Glomerular endothelial cell (primary cell): Measurements from ENCODE around the gene DAAM2. TPM values are rescaled to one million over a fixed set of nuclear protein-coding genes. Genes with fewer than 3 reads are reported as not detected.

Experiments
- DNase-seq: peaks from one replicate; pipeline ENCODE4 v3.0.0-alpha.2; 2011; ENCODE audit warnings: low read depth, low spot score; ENCODE audit errors: extremely low read depth
- total RNA-seq: library from RNA; depleted of rRNA; stranded (reverse); fragments of >200 nt; gene quantifications from 2 replicates; pipeline ENCODE4 v1.2.3, GENCODE V29; 2015

The DAAM2 gene
- total RNA-seq, 1 donor from 2014 or later = 1.2 TPM

DNA sequence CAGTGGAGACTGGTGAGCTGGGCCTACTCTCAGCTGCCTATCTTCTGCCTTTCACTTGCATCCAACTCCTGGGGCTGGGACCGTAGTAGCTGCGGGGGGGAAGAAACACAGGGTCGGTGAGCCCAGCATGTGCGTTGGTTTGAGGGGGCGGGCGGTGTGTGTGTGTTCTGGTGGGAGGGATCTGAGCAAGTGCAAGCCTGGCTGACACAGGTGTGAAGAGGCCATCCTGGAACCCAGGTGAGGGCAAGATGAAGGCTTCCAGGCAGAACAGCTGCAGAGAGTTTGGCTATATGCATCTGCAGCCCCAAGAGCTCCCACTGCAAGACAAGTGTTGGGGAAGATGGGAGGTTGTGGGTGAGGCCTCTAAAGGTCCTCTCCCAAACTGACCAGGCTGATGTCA is 111.5 kb downstream of the DAAM2 start:
- no peak for DNase-seq

GRCh38 chr6:39904946-39905639 is 112.9 kb downstream of the DAAM2 start:
- DNase-seq = no peak

DNA sequence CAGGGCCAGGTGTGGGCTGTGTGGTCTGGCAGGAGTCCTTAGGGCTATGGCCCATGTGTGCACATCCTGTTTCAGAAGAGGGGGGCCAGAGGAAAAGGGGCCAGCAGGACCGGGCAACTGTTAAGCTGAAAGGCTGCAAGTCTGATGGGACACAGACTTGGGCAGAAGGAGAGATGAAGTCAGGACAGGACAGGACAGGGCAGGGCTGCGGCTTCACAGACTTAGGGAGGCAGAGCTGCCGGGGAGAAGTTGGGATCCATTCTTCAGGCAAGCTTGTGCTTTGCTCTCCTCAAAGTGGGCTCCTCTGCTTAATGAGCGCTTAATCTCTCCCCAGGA is 113.4 kb downstream of the DAAM2 start:
- no peak for DNase-seq

DNA sequence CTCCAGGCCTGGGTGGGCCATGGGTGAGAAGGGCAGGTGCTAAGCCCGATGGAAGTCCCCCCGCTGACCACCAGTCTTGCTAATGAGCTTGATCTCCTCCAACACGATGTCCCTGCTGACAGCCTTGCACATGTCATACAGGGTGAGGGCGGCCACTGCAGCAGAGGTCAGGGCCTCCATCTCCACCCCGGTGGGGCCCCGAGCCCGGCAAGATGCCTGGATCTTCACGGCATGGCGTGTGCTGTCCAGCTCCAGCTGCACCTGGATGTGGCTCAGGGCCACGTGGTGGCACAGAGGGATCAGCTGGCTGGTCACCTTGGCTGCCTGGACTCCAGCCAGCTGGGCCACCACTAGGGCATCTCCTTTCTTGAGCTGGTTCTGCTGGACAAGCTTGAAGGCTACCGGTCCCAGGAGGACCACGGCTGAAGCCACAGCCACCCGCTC is 114.2 kb downstream of the DAAM2 start:
- DNase-seq = no peak

GRCh38 chr6:39907871-39908575 is 115.8 kb downstream of the DAAM2 start:
- no peak for DNase-seq

DNA sequence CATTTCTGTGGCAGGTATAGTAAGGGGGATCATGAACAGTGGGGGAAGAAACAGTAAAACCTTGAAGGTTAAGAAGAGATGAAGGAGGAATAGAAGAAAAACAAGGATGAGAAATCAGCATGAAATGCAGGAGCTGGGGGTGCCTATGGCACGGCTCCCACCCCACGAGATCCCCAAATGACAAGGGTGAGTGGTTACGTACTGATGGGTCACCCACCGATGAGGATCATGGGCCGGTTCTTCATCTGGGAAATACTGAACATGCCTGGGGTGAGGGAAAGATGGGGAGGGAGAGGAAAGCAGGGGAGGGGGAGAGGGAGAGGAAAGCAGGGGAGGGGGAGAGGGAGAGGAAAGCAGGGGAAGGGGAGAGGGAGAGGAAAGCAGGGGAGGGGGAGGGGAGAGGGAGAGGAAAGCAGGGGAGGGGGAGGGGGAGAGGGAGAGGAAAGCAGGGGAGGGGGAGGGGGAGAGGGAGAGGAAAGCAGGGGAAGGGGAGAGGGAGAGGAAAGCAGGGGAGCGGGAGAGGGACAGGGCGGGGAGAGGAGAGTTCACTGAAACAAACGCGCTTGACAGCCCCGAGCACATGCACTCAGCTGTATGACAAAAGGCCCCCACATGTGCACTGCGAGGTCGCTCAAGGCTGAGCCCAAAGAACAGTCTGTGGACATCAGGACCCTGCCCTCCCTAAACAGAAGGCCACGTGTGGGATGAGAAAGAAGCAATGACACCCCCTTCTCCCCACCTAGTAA is 116.8 kb downstream of the DAAM2 start:
- DNase-seq = no peak

DNA sequence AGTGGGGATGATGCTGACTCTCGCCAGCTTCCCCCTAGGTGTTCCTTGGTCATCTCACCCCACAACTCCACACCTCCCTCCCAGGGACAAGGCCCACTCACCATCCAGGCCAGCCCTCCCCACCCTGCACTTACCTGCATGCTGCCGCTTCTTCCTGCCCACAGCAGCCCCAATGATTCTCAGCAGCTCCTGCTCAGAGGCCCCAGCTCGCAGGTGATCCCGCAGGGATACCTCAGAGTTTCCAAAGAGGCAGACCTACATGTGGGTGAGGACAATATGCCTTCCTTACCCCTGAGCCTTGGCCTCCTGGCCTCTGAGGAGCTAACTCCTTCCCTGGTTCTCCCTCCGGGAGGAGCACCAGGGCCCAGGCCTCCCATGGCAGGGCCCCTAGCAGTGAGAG is 117.5 kb downstream of the DAAM2 start:
- no peak for DNase-seq

- DNase-seq = no peak
These were observed 118.0 kb downstream of the DAAM2 start for GRCh38 chr6:39910164-39910563.

GRCh38 chr6:39910744-39911143 is 118.6 kb downstream of the DAAM2 start:
- no peak for DNase-seq

GRCh38 chr6:39911513-39912125 is 119.4 kb downstream of the DAAM2 start:
- no peak for DNase-seq

DNA sequence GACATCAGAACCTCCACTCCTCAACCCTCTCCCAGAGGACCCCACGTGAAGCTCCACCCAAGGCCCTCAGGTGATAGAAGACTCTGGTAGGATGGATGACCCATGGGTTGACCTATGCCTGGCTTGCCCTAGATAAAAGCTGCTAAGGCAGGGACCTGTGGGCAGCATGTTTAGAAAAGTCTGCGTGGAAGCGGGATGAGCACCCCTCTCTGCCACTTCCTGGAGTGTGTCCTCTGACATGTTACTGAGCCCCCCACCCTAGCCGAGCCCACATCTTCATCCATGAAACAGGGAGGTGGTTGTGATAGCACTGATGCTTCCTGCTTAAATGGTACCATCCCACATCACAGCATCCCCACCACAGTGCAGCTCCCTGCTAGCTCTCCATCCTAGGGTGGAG is 120.3 kb downstream of the DAAM2 start:
- no peak for DNase-seq

DNA sequence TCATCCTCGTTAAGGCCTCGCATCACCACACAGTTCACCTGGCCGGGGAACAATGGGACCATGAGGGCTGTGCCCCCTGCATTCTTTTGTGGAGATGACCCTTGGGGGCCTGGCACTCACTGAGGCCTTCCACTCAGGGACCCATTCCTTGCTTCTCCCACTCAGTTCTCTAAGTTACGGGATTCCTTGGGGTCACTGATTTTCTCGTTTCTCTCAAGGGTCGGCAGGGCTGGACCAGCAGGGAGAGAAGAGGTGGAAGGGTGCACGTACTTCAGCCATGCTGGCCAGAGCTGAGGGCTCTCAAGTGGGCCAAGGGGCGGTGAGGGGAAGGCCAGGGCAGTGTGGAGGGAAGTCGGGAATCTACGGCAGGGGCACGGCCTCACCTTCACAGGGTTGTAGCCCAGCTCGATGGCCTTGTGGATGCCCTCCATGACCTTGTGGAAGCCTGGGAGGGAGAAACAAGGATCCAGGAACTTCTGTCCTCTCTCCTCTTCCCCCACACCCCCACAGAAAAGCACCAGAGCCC is 121.3 kb downstream of the DAAM2 start:
- no peak for DNase-seq

DNA sequence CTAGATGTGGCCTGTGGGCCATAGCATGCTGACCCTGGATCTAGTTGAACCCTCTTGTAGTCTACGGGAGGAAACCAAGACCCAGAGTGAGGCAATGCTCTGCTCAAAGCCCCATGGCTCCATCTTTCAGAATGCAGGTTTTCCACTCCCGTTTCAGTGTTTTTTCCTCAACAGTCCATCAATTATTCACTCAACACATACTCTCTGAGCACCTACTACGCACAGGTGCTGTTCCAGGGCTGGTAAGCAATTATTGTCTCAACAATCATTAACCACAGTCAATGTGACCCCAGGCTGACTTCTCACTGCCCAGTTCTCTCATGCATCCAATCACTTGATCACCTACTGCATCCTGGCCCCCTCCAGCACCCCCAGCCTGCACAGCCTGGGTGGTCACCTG is 122.1 kb downstream of the DAAM2 start:
- no peak for DNase-seq

- DNase-seq = no peak
These were observed 123.7 kb downstream of the DAAM2 start for GRCh38 chr6:39915866-39916265.

DNA sequence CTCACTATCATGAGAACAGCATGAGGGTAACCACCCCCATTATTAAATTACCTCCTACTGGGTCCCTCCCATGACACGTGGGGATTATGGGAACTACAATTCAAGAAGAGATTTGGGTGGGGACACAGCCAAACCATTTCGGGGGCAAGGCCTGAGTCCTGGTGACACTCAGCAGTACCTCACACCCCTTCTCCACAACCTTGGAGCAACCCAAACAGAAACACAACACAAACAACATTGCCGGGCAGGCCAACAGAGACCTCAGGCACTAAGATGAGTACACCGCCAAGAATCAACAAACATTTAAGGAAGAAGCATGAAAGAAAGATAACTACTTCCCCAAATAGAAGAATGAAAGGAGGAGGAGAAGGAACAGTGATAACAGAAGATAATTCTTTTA is 125.2 kb downstream of the DAAM2 start:
- no peak for DNase-seq

GRCh38 chr6:39917981-39918380 is 125.8 kb downstream of the DAAM2 start:
- no peak for DNase-seq

GRCh38 chr6:39918831-39919230 is 126.7 kb downstream of the DAAM2 start:
- DNase-seq = no peak

GRCh38 chr6:39920157-39920556 is 128.0 kb downstream of the DAAM2 start:
- no peak for DNase-seq

DNA sequence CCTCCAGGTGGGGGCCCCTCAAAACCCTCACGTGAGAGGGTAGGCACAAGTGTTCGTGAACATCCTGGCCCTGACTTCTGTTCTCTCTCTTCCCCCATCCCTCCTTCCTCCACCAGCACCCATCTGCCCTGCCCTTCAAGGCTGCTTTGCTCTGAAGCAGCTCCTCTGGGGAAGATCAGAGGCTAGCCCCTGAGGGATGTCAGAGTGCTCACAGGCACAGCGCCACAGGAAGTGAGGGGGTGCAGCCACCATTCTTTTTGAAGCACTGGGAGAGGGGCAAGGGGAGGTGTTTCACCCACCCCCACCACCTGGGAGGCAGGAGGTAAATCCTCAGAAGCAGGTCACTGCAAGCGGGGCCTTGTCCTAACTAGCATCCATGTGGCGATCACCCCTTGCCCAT is 130.6 kb downstream of the DAAM2 start:
- DNase-seq = no peak

GRCh38 chr6:39923394-39923793 is 131.2 kb downstream of the DAAM2 start:
- DNase-seq = no peak

DNA sequence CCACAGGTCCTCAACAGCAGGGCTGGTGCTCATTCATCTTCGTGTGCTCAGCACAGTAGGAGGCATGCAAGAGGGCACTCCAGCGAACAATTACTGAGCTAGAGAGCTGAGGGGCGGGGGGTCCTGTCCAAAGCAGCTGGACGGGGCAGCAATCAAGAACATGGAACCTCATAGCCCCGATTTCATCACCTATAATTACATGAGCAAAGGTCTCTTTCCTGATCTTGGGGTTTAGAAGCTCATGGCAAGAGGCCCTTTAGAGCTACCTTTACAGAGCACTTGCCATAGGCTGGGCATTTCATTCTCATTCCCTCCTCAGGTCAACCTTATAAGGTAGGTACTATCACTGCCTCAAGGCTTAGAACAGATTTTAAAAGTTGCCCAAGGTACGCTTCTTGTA is 131.7 kb downstream of the DAAM2 start:
- DNase-seq = no peak
